Measurements from ENCODE around the gene TTC3. TPM values are rescaled to one million over a fixed set of nuclear protein-coding genes. Genes with fewer than 3 reads are reported as not detected.
A peak's percentile ranks its signal among the peaks of the same experiment; 100 is the strongest.

The TTC3 gene
- total RNA-seq, 1 experiment from 2014 or later: 259 TPM

- DNase-seq (ENCODE audit: low read depth in 1 of 2, low spot score in 2 of 2): peak; percentile 57 to 71
- H3K27me3 ChIP-seq (replicated peaks): no peaks in the 10 kb centered on the region
Measured at GRCh38 chr21:37071561-37072273, 1.3 kb upstream of the TTC3 start.

GRCh38 chr21:37072274-37072987 is 623 bp upstream of the TTC3 start:
- no peak for DNase-seq (ENCODE audit: low read depth in 1 of 2, low spot score in 2 of 2)
- Histone ChIP-seq H3K27me3 (replicated peaks) (no peaks in the 10 kb centered on the region), H3K9me3 (replicated peaks) (no peaks in the 10 kb centered on the region), H3K36me3 (peaks cover 8% of the 10 kb centered on the region), H3K4me1 (replicated peaks) (peaks cover 34% of the 10 kb centered on the region), H3K27ac (peak overlapping the region; percentile 91), H3K4me3 (peak overlapping the region; percentile 90)

More at GRCh38 chr21:37071561-37072273, 1.3 kb upstream of the TTC3 start:
- peak overlapping the region; percentile 90 for H3K4me3 ChIP-seq
- H3K36me3 ChIP-seq: peaks cover 8% of the 10 kb centered on the region
- peak overlapping the region; percentile 91 for H3K27ac ChIP-seq
- peaks cover 34% of the 10 kb centered on the region for H3K4me1 ChIP-seq (replicated peaks)
- no peaks in the 10 kb centered on the region for H3K9me3 ChIP-seq (replicated peaks)

- peaks cover 34% of the 10 kb centered on the region for H3K4me1 ChIP-seq (replicated peaks)
- H3K36me3 ChIP-seq: peaks cover 8% of the 10 kb centered on the region
- no peak for DNase-seq (ENCODE audit: low read depth in 1 of 2, low spot score in 2 of 2)
Measured at GRCh38 chr21:37073417-37074196, 553 bp downstream of the TTC3 start.

DNA sequence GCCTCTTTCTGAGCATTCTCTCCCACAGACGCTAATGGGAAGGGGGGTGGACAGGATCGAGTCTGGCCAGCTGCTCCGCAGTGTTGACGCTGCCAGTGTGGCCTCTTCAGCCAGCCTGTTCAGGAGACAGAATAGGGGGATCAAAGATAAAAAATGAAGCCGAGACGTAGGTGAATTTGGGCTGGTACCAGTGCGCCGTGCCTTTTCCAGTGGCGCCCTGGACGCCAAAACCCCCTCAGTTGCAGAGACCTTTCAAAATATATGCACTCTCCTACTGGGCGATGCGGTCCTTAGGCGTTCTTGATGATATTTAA is 1.1 kb downstream of the TTC3 start:
- Histone ChIP-seq H3K4me1 (replicated peaks) (peaks cover 34% of the 10 kb centered on the region), H3K4me3 (peak overlapping the region; percentile 90), H3K27me3 (replicated peaks) (no peaks in the 10 kb centered on the region), H3K9me3 (replicated peaks) (no peaks in the 10 kb centered on the region), H3K27ac (peak overlapping the region; percentile 91; the same call in 1 of the 2 replicates), H3K36me3 (peaks cover 8% of the 10 kb centered on the region)
- peak in 1 of 2 experiments; percentile 44 for DNase-seq (ENCODE audit: low read depth in 1 of 2, low spot score in 2 of 2)

More at GRCh38 chr21:37073417-37074196, 553 bp downstream of the TTC3 start:
- no peaks in the 10 kb centered on the region for H3K9me3 ChIP-seq (replicated peaks)
- peak overlapping the region; percentile 91 for H3K27ac ChIP-seq
- H3K4me3 ChIP-seq: peak overlapping the region; percentile 90
- no peaks in the 10 kb centered on the region for H3K27me3 ChIP-seq (replicated peaks)

GRCh38 chr21:37074546-37074945 is 1.5 kb downstream of the TTC3 start:
- Histone ChIP-seq H3K27me3 (replicated peaks) (no peaks in the 10 kb centered on the region), H3K27ac (0 out of 2 replicates have a peak overlapping the region, but pooled peaks have one; percentile 91), H3K9me3 (replicated peaks) (no peaks in the 10 kb centered on the region), H3K4me3 (peak overlapping the region; percentile 90), H3K4me1 (replicated peaks) (peaks cover 34% of the 10 kb centered on the region), H3K36me3 (peaks cover 8% of the 10 kb centered on the region)
- DNase-seq (ENCODE audit: low read depth in 1 of 2, low spot score in 2 of 2): no peak

GRCh38 chr21:37075214-37075770 is 2.2 kb downstream of the TTC3 start:
- no peak for DNase-seq (ENCODE audit: low read depth in 1 of 2, low spot score in 2 of 2)
- H3K9me3 ChIP-seq (replicated peaks): no peaks in the 10 kb centered on the region
- H3K36me3 ChIP-seq: peaks cover 8% of the 10 kb centered on the region
- peaks cover 30% of the 10 kb centered on the region for H3K4me1 ChIP-seq (replicated peaks)
- no peaks in the 10 kb centered on the region for H3K27me3 ChIP-seq (replicated peaks)
- H3K27ac ChIP-seq: no peak overlapping the region
- no peak overlapping the region for H3K4me3 ChIP-seq

DNA sequence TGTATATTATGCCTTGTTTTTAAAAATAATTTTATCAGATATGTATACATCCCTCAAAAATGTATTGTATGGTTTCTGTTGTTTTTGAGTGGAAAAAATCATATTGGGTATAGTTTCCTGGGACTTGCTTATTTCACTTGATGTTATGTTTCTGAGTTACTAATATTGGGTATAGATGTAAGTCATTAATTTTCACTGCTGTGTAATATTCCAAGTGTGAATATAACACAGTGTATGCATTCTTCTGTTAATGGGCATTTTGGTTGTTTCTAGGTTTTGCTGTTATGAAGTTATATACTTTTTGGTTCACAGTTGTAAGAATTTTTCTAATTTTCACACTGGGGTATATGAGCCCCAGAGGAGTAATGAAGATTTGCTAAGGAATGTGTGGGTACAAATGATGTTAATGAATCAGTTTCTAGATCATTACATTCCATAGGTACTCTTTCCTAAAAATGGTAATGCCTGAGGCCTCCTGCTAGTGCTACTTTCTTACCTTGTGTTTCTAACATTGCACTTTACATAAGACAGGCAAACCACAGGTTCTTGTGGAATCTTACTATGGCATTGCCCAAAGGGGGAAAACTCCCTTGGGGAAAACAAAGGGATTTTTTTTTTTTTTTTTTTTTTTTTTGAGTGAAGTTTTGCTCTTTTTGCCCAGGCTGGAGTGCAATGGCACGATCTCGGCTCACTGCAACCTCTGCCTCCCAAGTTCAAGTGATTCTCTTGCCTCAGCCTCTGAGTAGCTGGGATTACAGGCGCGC is 3.2 kb downstream of the TTC3 start:
- no peak overlapping the region for H3K4me3 ChIP-seq
- H3K27ac ChIP-seq: no peak overlapping the region
- no peaks in the 10 kb centered on the region for H3K27me3 ChIP-seq (replicated peaks)
- peaks cover 20% of the 10 kb centered on the region for H3K4me1 ChIP-seq (replicated peaks)
- DNase-seq (ENCODE audit: low read depth in 1 of 2, low spot score in 2 of 2): no peak
- H3K36me3 ChIP-seq: peaks cover 8% of the 10 kb centered on the region
- H3K9me3 ChIP-seq (replicated peaks): no peaks in the 10 kb centered on the region

DNA sequence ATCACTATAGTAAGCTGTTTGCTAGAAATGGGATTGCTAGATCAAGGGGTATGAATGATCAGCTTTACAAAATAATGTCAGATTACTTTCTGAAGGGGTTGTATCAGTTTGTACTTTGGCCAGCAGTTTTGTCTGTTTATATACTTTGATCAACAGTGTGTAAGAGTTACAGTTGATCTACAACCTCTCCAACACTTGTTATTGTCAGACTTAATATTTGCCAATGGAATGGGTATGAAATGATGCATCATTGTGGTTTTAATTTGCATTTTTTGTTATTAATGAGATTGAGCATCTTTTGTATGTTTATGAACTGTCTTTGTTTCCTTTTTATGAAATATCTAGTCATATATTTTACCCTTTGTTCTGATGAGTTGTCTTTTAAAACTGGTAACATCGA is 4.3 kb downstream of the TTC3 start:
- Histone ChIP-seq H3K4me1 (replicated peaks) (peaks cover 9% of the 10 kb centered on the region), H3K9me3 (replicated peaks) (no peaks in the 10 kb centered on the region), H3K36me3 (peaks cover 8% of the 10 kb centered on the region), H3K27ac (no peak overlapping the region), H3K27me3 (replicated peaks) (no peaks in the 10 kb centered on the region), H3K4me3 (no peak overlapping the region)
- DNase-seq (ENCODE audit: low read depth in 1 of 2, low spot score in 2 of 2): no peak

- Histone ChIP-seq H3K36me3 (peaks cover 9% of the 10 kb centered on the region), H3K4me1 (replicated peaks) (peaks cover 14% of the 10 kb centered on the region), H3K9me3 (replicated peaks) (no peaks in the 10 kb centered on the region), H3K27me3 (replicated peaks) (no peaks in the 10 kb centered on the region), H3K4me3 (no peak overlapping the region), H3K27ac (no peak overlapping the region)
- peak in 1 of 2 experiments; percentile 42 for DNase-seq (ENCODE audit: low read depth in 1 of 2, low spot score in 2 of 2)
Measured at GRCh38 chr21:37079211-37079824, 6.3 kb downstream of the TTC3 start.

DNA sequence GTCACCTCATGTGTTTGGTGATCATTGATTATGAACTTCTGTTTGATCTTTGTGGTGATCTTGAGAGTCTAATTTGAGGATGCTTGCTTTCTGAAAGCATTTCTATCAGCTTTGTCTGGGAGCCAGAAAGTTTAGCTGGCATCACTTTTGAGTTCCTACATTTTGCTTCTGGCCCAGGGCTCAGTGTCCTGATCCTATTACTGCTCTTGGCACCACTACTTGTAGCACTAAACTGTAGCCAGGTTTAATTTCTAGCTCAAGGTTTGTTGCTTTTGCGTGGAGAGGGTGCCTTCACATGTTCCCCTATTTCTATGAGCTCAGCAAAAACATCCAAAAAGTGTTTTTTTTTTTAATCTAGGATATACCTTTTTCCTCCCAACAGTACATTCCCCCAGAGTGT is 9.3 kb downstream of the TTC3 start:
- no peaks in the 10 kb centered on the region for H3K27me3 ChIP-seq (replicated peaks)
- DNase-seq (ENCODE audit: low read depth in 1 of 2, low spot score in 2 of 2): no peak
- no peak overlapping the region for H3K4me3 ChIP-seq
- H3K36me3 ChIP-seq: peaks cover 9% of the 10 kb centered on the region
- H3K9me3 ChIP-seq (replicated peaks): no peaks in the 10 kb centered on the region
- H3K4me1 ChIP-seq (replicated peaks): peaks cover 17% of the 10 kb centered on the region
- H3K27ac ChIP-seq: no peak overlapping the region

- no peaks in the 10 kb centered on the region for H3K27me3 ChIP-seq (replicated peaks)
- H3K9me3 ChIP-seq (replicated peaks): no peaks in the 10 kb centered on the region
- peaks cover 19% of the 10 kb centered on the region for H3K4me1 ChIP-seq (replicated peaks)
- peaks cover 15% of the 10 kb centered on the region for H3K36me3 ChIP-seq
- H3K27ac ChIP-seq: no peak overlapping the region
- DNase-seq (ENCODE audit: low read depth in 1 of 2, low spot score in 2 of 2): no peak
- H3K4me3 ChIP-seq: no peak overlapping the region
Measured at GRCh38 chr21:37082856-37083528, 9.9 kb downstream of the TTC3 start.

GRCh38 chr21:37085726-37086125 is 12.7 kb downstream of the TTC3 start:
- no peaks in the 10 kb centered on the region for H3K9me3 ChIP-seq (replicated peaks)
- H3K4me1 ChIP-seq (replicated peaks): peaks cover 19% of the 10 kb centered on the region
- H3K27ac ChIP-seq: no peak overlapping the region
- H3K27me3 ChIP-seq (replicated peaks): no peaks in the 10 kb centered on the region
- H3K36me3 ChIP-seq: peaks cover 33% of the 10 kb centered on the region
- H3K4me3 ChIP-seq: no peak overlapping the region
- DNase-seq (ENCODE audit: low read depth in 1 of 2, low spot score in 2 of 2): no peak
